WTC11 (cell line): Measurements from ENCODE around the gene IGFBP5. TPM values are rescaled to one million over a fixed set of nuclear protein-coding genes. Genes with fewer than 3 reads are reported as not detected.

Experiments used
- ATAC-seq: fragments of 200-7000 bp; cut with Tn5 transposase; 2 replicates; pipeline ENCODE4 v1.10.0; 2021; ENCODE audit warnings: mild to moderate bottlenecking, moderate library complexity
- CTCF ChIA-PET: fragments of 300-600 bp; sonication (Branson Sonifier 250); formaldehyde crosslinking; loops from one replicate; lab custom pipeline; 2021; ENCODE audit warnings: antibody characterized with exemption; lab: Charles Lee
- POLR2A ChIA-PET: fragments of 350-600 bp; sonication (Branson Sonifier 250); formaldehyde crosslinking; loops from one replicate; lab custom pipeline; 2021; ENCODE audit warnings: antibody characterized with exemption; lab: Charles Lee
- DNase-seq: peaks from one replicate; pipeline ENCODE4 v3.0.0; 2021; ENCODE audit warnings: low spot score
- H3K27ac Mint-ChIP-seq: 2 replicates; pipeline ENCODE4 v1.8.0; 2021; ENCODE audit warnings: mixed read lengths
- H3K27me3 Mint-ChIP-seq: 2 replicates; pipeline ENCODE4 v1.8.0; 2021; ENCODE audit warnings: low read depth, mild to moderate bottlenecking, moderate library complexity, mixed read lengths
- H3K36me3 Mint-ChIP-seq: 2 replicates; pipeline ENCODE4 v1.8.0; 2021; ENCODE audit warnings: mixed read lengths
- H3K4me1 Mint-ChIP-seq: 2 replicates; pipeline ENCODE4 v1.8.0; 2022; ENCODE audit warnings: mixed read lengths
- H3K4me3 Mint-ChIP-seq: 2 replicates; pipeline ENCODE4 v1.8.0; 2021; ENCODE audit warnings: mild to moderate bottlenecking, moderate library complexity, mixed read lengths
- H3K9me3 Mint-ChIP-seq: 2 replicates; pipeline ENCODE4 v1.8.0; 2021; ENCODE audit warnings: mixed read lengths
- AR ChIP-seq: fragments of 250-450 bp; sonication (Bioruptor Pico); IDR thresholded peaks from 2 replicates; pipeline ENCODE4 v1.9.0; 2021; ENCODE audit warnings: mild to moderate bottlenecking
- CBFB ChIP-seq: sonication (generic); formaldehyde crosslinking; IDR thresholded peaks from 2 replicates; pipeline ENCODE4 v1.8.1; 2022; ENCODE audit warnings: mild to moderate bottlenecking, low read depth, missing genetic modification reagents
- FOXP1 ChIP-seq: sonication (generic); formaldehyde crosslinking; IDR thresholded peaks from 2 replicates; pipeline ENCODE4 v1.8.0; 2022; ENCODE audit warnings: missing genetic modification reagents, mild to moderate bottlenecking, moderate library complexity, borderline replicate concordance
- GTF2I ChIP-seq: fragments of 250-450 bp; sonication (Bioruptor Pico); conservative IDR thresholded peaks from 2 replicates; pipeline ENCODE4 v1.4.0; 2021; ENCODE audit warnings: mild to moderate bottlenecking
- MLX ChIP-seq: sonication (generic); formaldehyde crosslinking; IDR thresholded peaks from 2 replicates; pipeline ENCODE4 v1.8.1; 2023; ENCODE audit warnings: mild to moderate bottlenecking, missing genetic modification reagents, moderate library complexity
- NFE2L1 ChIP-seq: sonication (generic); formaldehyde crosslinking; IDR thresholded peaks from 2 replicates; pipeline ENCODE4 v1.8.1; 2023; ENCODE audit warnings: missing genetic modification reagents
- NR1H2 ChIP-seq: sonication (generic); formaldehyde crosslinking; IDR thresholded peaks from 2 replicates; pipeline ENCODE4 v1.9.0; 2021; ENCODE audit warnings: mild to moderate bottlenecking, moderate library complexity, missing genetic modification reagents
- PRDM15 ChIP-seq: sonication (generic); formaldehyde crosslinking; IDR thresholded peaks from 2 replicates; pipeline ENCODE4 v1.8.0; 2022; ENCODE audit warnings: missing genetic modification reagents
- SMAD3 ChIP-seq: sonication (generic); formaldehyde crosslinking; IDR thresholded peaks from 2 replicates; pipeline ENCODE4 v1.8.0; 2022; ENCODE audit warnings: missing genetic modification reagents, mild to moderate bottlenecking, borderline replicate concordance
- SOX15 ChIP-seq: fragments of 250-450 bp; sonication (Bioruptor Pico); IDR thresholded peaks from 2 replicates; pipeline ENCODE4 v1.9.0; 2021; ENCODE audit warnings: mild to moderate bottlenecking
- TCF7 ChIP-seq: sonication (generic); formaldehyde crosslinking; IDR thresholded peaks from 2 replicates; pipeline ENCODE4 v1.8.0; 2022; ENCODE audit warnings: mild to moderate bottlenecking, low read depth, missing genetic modification reagents, moderate library complexity
- TP53 ChIP-seq: sonication (generic); formaldehyde crosslinking; IDR thresholded peaks from 2 replicates; pipeline ENCODE4 v1.8.1; 2023; ENCODE audit warnings: mild to moderate bottlenecking, missing genetic modification reagents
- USF2 ChIP-seq: sonication (generic); formaldehyde crosslinking; IDR thresholded peaks from 2 replicates; pipeline ENCODE4 v1.8.1; 2023; ENCODE audit warnings: mild to moderate bottlenecking, missing genetic modification reagents, moderate library complexity
- ZNF121 ChIP-seq: sonication (generic); formaldehyde crosslinking; IDR thresholded peaks from 2 replicates; pipeline ENCODE4 v1.8.0; 2023; ENCODE audit warnings: missing genetic modification reagents
- ZNF263 ChIP-seq: sonication (generic); formaldehyde crosslinking; IDR thresholded peaks from 2 replicates; pipeline ENCODE4 v1.8.1; 2022; ENCODE audit warnings: low read depth, mild to moderate bottlenecking, moderate library complexity, missing genetic modification reagents
- ZNF317 ChIP-seq: sonication (generic); formaldehyde crosslinking; IDR thresholded peaks from 2 replicates; pipeline ENCODE4 v1.8.1; 2023; ENCODE audit warnings: low read depth, mild to moderate bottlenecking, moderate library complexity, missing genetic modification reagents, borderline replicate concordance
- ZSCAN18 ChIP-seq: fragments of 250-450 bp; sonication (Bioruptor Pico); IDR thresholded peaks from 2 replicates; pipeline ENCODE4 v2.1.2; 2022; ENCODE audit warnings: mild to moderate bottlenecking, moderate library complexity
- total RNA-seq: library from RNA; stranded (reverse); gene quantifications from 3 replicates; pipeline ENCODE4 v1.2.3, GENCODE V29; 2021
- TF ChIP-seq, protein P1 (sequence below): fragments of 250-450 bp; sonication (Bioruptor Pico); IDR thresholded peaks from 2 replicates; pipeline ENCODE4 v1.9.0; 2021; ENCODE audit warnings: mild to moderate bottlenecking, borderline replicate concordance
- TF ChIP-seq, protein P2 (sequence below): fragments of 200-600 bp; IDR thresholded peaks from 2 replicates; pipeline ENCODE4 v1.8.0; 2022; ENCODE audit warnings: antibody characterized with exemption

Gene IGFBP5
- total RNA-seq, 1 experiment from 2014 or later: 5.3 TPM

DNA sequence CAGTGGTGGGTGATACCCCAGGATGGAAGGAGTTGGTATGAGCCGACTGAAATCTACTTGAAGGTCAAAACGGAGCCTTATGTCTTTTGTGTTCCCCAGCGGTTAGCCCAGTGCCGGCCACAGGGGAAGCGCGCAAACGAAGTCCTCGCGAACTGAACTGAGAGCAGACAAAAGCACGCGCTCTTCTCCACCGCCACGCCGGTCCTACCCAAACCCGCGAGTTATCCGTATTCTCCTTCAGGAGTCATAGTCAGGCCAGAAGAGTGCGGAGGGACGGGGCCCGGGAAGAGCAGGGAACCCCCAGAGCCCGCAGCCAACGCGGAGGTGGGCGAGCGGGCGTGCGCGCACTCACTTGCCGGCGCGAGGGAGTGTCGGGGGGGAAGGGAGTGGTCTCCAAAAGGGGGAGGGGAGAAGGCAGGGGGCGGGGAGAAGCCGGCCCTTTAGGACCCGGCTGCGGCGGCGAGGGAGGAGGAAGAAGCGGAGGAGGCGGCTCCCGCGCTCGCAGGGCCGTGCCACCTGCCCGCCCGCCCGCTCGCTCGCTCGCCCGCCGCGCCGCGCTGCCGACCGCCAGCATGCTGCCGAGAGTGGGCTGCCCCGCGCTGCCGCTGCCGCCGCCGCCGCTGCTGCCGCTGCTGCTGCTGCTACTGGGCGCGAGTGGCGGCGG, 62.3 kb downstream of the IGFBP5 start, which contains the start of gene IGFBP2 (continued):
- no peak for TF ChIP-seq ZNF317 (CRISPR knock-in tag)
- TF ChIP-seq, protein P1, sequence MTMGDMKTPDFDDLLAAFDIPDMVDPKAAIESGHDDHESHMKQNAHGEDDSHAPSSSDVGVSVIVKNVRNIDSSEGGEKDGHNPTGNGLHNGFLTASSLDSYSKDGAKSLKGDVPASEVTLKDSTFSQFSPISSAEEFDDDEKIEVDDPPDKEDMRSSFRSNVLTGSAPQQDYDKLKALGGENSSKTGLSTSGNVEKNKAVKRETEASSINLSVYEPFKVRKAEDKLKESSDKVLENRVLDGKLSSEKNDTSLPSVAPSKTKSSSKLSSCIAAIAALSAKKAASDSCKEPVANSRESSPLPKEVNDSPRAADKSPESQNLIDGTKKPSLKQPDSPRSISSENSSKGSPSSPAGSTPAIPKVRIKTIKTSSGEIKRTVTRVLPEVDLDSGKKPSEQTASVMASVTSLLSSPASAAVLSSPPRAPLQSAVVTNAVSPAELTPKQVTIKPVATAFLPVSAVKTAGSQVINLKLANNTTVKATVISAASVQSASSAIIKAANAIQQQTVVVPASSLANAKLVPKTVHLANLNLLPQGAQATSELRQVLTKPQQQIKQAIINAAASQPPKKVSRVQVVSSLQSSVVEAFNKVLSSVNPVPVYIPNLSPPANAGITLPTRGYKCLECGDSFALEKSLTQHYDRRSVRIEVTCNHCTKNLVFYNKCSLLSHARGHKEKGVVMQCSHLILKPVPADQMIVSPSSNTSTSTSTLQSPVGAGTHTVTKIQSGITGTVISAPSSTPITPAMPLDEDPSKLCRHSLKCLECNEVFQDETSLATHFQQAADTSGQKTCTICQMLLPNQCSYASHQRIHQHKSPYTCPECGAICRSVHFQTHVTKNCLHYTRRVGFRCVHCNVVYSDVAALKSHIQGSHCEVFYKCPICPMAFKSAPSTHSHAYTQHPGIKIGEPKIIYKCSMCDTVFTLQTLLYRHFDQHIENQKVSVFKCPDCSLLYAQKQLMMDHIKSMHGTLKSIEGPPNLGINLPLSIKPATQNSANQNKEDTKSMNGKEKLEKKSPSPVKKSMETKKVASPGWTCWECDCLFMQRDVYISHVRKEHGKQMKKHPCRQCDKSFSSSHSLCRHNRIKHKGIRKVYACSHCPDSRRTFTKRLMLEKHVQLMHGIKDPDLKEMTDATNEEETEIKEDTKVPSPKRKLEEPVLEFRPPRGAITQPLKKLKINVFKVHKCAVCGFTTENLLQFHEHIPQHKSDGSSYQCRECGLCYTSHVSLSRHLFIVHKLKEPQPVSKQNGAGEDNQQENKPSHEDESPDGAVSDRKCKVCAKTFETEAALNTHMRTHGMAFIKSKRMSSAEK (CRISPR knock-in tag): no peak
- TF ChIP-seq AR (CRISPR knock-in tag): no peak
- TF ChIP-seq SMAD3 (CRISPR knock-in tag): 0 out of 2 replicates have a peak, but pooled peaks have one; percentile 37
- TF ChIP-seq ZSCAN18 (CRISPR knock-in tag): no peak
- no peak for TF ChIP-seq CBFB (CRISPR knock-in tag)
- TF ChIP-seq GTF2I (CRISPR knock-in tag): no peak
- TF ChIP-seq, protein P2, sequence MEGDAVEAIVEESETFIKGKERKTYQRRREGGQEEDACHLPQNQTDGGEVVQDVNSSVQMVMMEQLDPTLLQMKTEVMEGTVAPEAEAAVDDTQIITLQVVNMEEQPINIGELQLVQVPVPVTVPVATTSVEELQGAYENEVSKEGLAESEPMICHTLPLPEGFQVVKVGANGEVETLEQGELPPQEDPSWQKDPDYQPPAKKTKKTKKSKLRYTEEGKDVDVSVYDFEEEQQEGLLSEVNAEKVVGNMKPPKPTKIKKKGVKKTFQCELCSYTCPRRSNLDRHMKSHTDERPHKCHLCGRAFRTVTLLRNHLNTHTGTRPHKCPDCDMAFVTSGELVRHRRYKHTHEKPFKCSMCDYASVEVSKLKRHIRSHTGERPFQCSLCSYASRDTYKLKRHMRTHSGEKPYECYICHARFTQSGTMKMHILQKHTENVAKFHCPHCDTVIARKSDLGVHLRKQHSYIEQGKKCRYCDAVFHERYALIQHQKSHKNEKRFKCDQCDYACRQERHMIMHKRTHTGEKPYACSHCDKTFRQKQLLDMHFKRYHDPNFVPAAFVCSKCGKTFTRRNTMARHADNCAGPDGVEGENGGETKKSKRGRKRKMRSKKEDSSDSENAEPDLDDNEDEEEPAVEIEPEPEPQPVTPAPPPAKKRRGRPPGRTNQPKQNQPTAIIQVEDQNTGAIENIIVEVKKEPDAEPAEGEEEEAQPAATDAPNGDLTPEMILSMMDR: no peak
- peak; percentile 60; the same call in 1 of the 2 replicates for TF ChIP-seq FOXP1
- no peak for TF ChIP-seq ZNF121
- no peak for TF ChIP-seq SOX15 (CRISPR knock-in tag)
- no peak for TF ChIP-seq TCF7 (CRISPR knock-in tag)

GRCh38 chr2:216632346-216632951, 62.9 kb downstream of the IGFBP5 start:
- Mint-ChIP-seq H3K27ac (peak overlapping the region; percentile 97), H3K9me3 (no peaks in the 10 kb centered on the region), H3K4me1 (peaks cover 54% of the 10 kb centered on the region), H3K4me3 (peak overlapping the region; percentile 94), H3K27me3 (peaks cover 13% of the 10 kb centered on the region), H3K36me3 (peaks cover 14% of the 10 kb centered on the region)
- no peak for DNase-seq
- ChIA-PET POLR2A (interaction anchor here (1.3 to 2.1 kb wide), 5 partner anchors 12 to 126 kb away, joined by 4 to 8 read pairs (median 5); no protein-coding TSS in a partner anchor), CTCF (interaction anchor here (0.6 to 3.3 kb wide), 6 partner anchors 22 to 162 kb away, joined by 3 to 15 read pairs (median 4); no protein-coding TSS in a partner anchor)
- peak; percentile 1 for ATAC-seq
- TF ChIP-seq NFE2L1 (CRISPR knock-in tag): no peak
- TF ChIP-seq ZNF263 (CRISPR knock-in tag): no peak
- no peak for TF ChIP-seq PRDM15 (CRISPR knock-in tag)
- TF ChIP-seq USF2: no peak
- TF ChIP-seq MLX: no peak
- no peak for TF ChIP-seq NR1H2 (CRISPR knock-in tag)
- TF ChIP-seq TP53 (CRISPR knock-in tag): no peak
